Vagina (tissue), 2 donors: ENCODE data around the gene NPTX2. TPM values are rescaled to one million over a fixed set of nuclear protein-coding genes. Genes with fewer than 3 reads are reported as not detected.

Experiments
- DNase-seq, 2 donors: peaks; one replicate each; pipeline ENCODE4 v3.0.0-alpha.2; 2017; ENCODE audit errors: extremely low spot score in 2 of 2
- H3K27ac ChIP-seq: fragments of 200-600 bp; sonication (generic); one replicate; pipeline ENCODE4 v1.5.1; 2019
- H3K27me3 ChIP-seq: fragments of 200-600 bp; sonication (generic); one replicate; pipeline ENCODE4 v1.5.1; 2019
- H3K36me3 ChIP-seq, 2 donors: fragments of 200-600 bp; sonication (generic); one replicate each; pipeline ENCODE4 v1.5.1; 2017 to 2019
- H3K4me1 ChIP-seq: fragments of 200-600 bp; sonication (generic); one replicate; pipeline ENCODE4 v1.5.1; 2019
- H3K4me3 ChIP-seq, 2 donors: fragments of 200-600 bp; sonication (generic); 1 replicate in 1 of 2; 2 replicates in 1 of 2; pipeline ENCODE4 v1.5.1; 2016 to 2019
- H3K9me3 ChIP-seq: fragments of 200-600 bp; sonication (generic); one replicate; pipeline ENCODE4 v1.5.1; 2019
- CTCF ChIP-seq, 3 experiments: fragments of 450-650 bp in 2 of 3; fragments of 200-600 bp in 1 of 3; sonication (generic) in 1 of 3; IDR thresholded peaks; one replicate each; pipeline ENCODE4 v1.5.1; 2017 to 2019; ENCODE audit warnings: antibody characterized with exemption in 3 of 3, mild to moderate bottlenecking in 2 of 3, moderate library complexity in 2 of 3
- POLR2A ChIP-seq, 2 donors: fragments of 450-650 bp; IDR thresholded peaks; one replicate each; pipeline ENCODE4 v1.6.1; 2017; ENCODE audit warnings: antibody characterized with exemption in 2 of 2, mild to moderate bottlenecking in 2 of 2, moderate library complexity in 2 of 2
- POLR2AphosphoS5 ChIP-seq, 2 donors: sonication (generic); formaldehyde crosslinking; IDR thresholded peaks; one replicate each; pipeline ENCODE4 v1.9.0; 2017; ENCODE audit warnings: antibody characterized with exemption in 2 of 2, mild to moderate bottlenecking in 2 of 2, low read depth in 1 of 2; ENCODE audit not compliant: insufficient read depth in 1 of 2
- intact Hi-C: fragments of 100-400 bp; cut with DNase I; formaldehyde crosslinking; loops from one replicate; pipeline ENCODE4 v1.15.1; 2023
- total RNA-seq: library from RNA; depleted of rRNA; stranded (reverse); fragments of >200 nt; gene quantifications from one replicate; pipeline ENCODE4 v1.2.3, GENCODE V29; 2016

The NPTX2 gene
- total RNA-seq, 1 donor from 2014 or later: 13.0 TPM

GRCh38 chr7:98626460-98627412, 9.7 kb downstream of the NPTX2 start:
- intact Hi-C loops: no loop called here
- no peak for TF ChIP-seq CTCF (IDR thresholded peaks at IDR 0.05)
- no peak for TF ChIP-seq POLR2AphosphoS5 (IDR thresholded peaks at IDR 0.05; ENCODE audit: insufficient read depth in 1 of 2, low read depth in 1 of 2)
- no peak for TF ChIP-seq POLR2A (IDR thresholded peaks at IDR 0.05)

DNA sequence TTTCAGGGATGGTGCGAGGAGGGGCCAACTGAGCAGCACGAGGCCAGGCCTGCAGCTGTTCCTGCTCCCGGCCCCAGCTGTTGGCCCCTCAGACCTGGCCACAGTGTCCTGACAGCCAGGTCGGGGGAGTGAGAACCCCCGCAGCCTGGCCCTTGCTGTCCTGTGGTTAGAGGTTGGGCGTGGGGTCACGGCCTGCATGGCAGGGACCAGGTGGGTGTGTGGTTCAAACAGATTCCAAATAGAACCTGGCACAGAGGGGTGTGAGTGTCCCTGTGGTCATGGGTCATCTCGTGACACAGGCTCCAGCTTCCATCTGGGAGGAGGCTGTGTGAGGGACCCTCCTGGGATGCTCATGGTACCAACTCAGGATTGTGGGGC, 10.3 kb downstream of the NPTX2 start:
- TF ChIP-seq POLR2A (IDR thresholded peaks at IDR 0.05) (no peak), POLR2AphosphoS5 (IDR thresholded peaks at IDR 0.05; ENCODE audit: insufficient read depth in 1 of 2, low read depth in 1 of 2) (no peak), CTCF (IDR thresholded peaks at IDR 0.05) (no peak)
- intact Hi-C loops: no loop called here

More at GRCh38 chr7:98626460-98627412, 9.7 kb downstream of the NPTX2 start:
- Histone ChIP-seq H3K4me3 (no peak overlapping the region), H3K9me3 (no peaks in the 10 kb centered on the region), H3K27me3 (no peaks in the 10 kb centered on the region), H3K36me3 (no peaks in the 10 kb centered on the region), H3K27ac (no peak overlapping the region), H3K4me1 (no peaks in the 10 kb centered on the region)
- no peak for DNase-seq

GRCh38 chr7:98628418-98628817, 11.3 kb downstream of the NPTX2 start:
- TF ChIP-seq POLR2AphosphoS5 (IDR thresholded peaks at IDR 0.05; ENCODE audit: insufficient read depth in 1 of 2, low read depth in 1 of 2): no peak
- no peak for TF ChIP-seq POLR2A (IDR thresholded peaks at IDR 0.05)
- TF ChIP-seq CTCF (IDR thresholded peaks at IDR 0.05): no peak
- DNase-seq: no peak
- Histone ChIP-seq H3K27me3 (no peaks in the 10 kb centered on the region), H3K36me3 (no peaks in the 10 kb centered on the region), H3K4me3 (no peak overlapping the region), H3K4me1 (no peaks in the 10 kb centered on the region), H3K9me3 (no peaks in the 10 kb centered on the region), H3K27ac (no peak overlapping the region)
- intact Hi-C loops: no loop called here

More for the DNA sequence above, 10.3 kb downstream of the NPTX2 start:
- H3K4me3 ChIP-seq: no peak overlapping the region
- no peak for DNase-seq
- H3K27me3 ChIP-seq: no peaks in the 10 kb centered on the region
- no peaks in the 10 kb centered on the region for H3K9me3 ChIP-seq
- H3K4me1 ChIP-seq: no peaks in the 10 kb centered on the region
- no peaks in the 10 kb centered on the region for H3K36me3 ChIP-seq
- no peak overlapping the region for H3K27ac ChIP-seq

DNA sequence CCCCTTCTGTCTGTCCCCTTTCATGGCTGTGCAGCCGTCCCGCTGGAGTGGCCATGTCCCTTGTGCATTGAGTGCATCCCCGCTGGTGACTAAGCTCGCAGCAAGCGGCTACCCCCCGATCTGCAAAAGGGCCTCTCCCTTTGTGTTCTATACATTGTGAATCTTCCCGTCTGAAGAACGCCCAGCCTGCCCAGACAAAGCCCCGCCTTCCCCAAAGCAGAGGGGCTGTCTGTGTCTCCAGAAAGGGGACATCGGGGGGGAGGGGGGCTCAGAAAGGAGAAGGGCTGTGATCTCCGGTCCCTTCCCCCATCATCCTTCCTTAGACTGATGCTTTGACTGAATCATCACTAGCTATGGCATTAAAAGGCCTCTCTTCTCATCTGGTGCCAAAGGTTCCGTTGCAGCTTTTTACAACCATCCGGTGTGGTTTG, 11.9 kb downstream of the NPTX2 start:
- Histone ChIP-seq H3K4me1 (no peaks in the 10 kb centered on the region), H3K36me3 (no peaks in the 10 kb centered on the region), H3K4me3 (no peak overlapping the region), H3K9me3 (no peaks in the 10 kb centered on the region), H3K27me3 (no peaks in the 10 kb centered on the region), H3K27ac (no peak overlapping the region)
- no peak for DNase-seq
- intact Hi-C loops: no loop called here
- TF ChIP-seq POLR2AphosphoS5 (IDR thresholded peaks at IDR 0.05; ENCODE audit: insufficient read depth in 1 of 2, low read depth in 1 of 2) (no peak), POLR2A (IDR thresholded peaks at IDR 0.05) (no peak)

DNA sequence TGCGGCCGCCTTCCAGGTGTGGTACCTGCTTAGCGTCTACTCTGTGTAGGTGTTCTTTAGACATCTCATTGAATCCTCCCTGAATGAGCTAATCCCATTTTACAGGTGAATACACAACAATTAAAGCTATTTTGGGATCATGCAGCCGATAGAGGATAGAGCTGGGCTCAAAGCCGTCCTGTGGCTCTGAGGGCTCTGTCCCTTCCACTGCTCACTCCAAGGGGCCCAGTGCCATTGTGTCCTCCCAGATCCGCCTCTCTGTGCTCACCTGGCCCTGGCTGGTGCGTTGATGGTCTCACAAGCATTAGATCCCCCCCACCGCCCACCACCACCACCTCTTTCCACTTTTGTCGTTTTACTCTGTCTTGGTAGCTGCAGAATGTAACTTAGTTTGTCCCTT, 13.1 kb downstream of the NPTX2 start:
- Histone ChIP-seq H3K4me3 (no peak overlapping the region), H3K36me3 (no peaks in the 10 kb centered on the region), H3K4me1 (no peaks in the 10 kb centered on the region), H3K27ac (no peak overlapping the region), H3K9me3 (no peaks in the 10 kb centered on the region), H3K27me3 (no peaks in the 10 kb centered on the region)
- intact Hi-C loops: no loop called here
- no peak for DNase-seq
- no peak for TF ChIP-seq POLR2A (IDR thresholded peaks at IDR 0.05)
- TF ChIP-seq CTCF (IDR thresholded peaks at IDR 0.05): no peak
- no peak for TF ChIP-seq POLR2AphosphoS5 (IDR thresholded peaks at IDR 0.05; ENCODE audit: insufficient read depth in 1 of 2, low read depth in 1 of 2)
